Measurements from ENCODE around the gene PAPOLA.

DNA sequence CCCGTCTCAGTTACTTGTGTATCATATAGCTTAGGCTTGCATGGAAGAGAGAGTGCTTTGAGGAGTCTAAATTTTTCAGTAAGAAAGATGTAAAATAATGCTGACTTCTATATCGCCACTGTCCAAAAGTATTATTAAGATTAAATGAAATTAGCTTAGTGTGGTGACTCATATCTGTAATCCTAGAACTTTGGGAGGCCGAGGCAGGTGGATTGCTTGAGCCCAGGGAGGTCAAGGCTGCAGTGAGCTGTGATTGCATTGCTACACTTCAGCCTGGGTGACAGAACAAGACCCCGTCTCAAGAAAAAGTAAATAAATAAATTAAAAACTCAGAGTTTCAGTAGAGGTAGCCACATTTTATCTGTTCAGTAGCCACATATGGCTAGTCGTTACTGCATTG is 23.3 kb downstream of the PAPOLA start:
- TF ChIP-seq, protein P1, sequence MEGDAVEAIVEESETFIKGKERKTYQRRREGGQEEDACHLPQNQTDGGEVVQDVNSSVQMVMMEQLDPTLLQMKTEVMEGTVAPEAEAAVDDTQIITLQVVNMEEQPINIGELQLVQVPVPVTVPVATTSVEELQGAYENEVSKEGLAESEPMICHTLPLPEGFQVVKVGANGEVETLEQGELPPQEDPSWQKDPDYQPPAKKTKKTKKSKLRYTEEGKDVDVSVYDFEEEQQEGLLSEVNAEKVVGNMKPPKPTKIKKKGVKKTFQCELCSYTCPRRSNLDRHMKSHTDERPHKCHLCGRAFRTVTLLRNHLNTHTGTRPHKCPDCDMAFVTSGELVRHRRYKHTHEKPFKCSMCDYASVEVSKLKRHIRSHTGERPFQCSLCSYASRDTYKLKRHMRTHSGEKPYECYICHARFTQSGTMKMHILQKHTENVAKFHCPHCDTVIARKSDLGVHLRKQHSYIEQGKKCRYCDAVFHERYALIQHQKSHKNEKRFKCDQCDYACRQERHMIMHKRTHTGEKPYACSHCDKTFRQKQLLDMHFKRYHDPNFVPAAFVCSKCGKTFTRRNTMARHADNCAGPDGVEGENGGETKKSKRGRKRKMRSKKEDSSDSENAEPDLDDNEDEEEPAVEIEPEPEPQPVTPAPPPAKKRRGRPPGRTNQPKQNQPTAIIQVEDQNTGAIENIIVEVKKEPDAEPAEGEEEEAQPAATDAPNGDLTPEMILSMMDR (IDR thresholded peaks at IDR 0.05) = no peak
- no peak for TF ChIP-seq POLR2A (IDR thresholded peaks at IDR 0.05)

Data from thyroid gland (tissue), 4 donors.